WERI-Rb-1 (cell line): ENCODE measurements around the gene NOC4L.
"Not testable (repeated sequence)": the region's sequence is repeated elsewhere in the genome, so short reads cannot be mapped to it uniquely, and the experiment has no call there.

Source experiments
- DNase-seq: peaks from one replicate; pipeline ENCODE4 v3.0.0-alpha.2; 2020
- H3K27ac ChIP-seq: fragments of 250-450 bp; sonication (Bioruptor Pico); 2 replicates; pipeline ENCODE4 v1.5.1; 2020; ENCODE audit warnings: mild to moderate bottlenecking, moderate library complexity
- H3K27me3 ChIP-seq: fragments of 250-450 bp; sonication (Bioruptor Pico); 2 replicates; pipeline ENCODE4 v1.5.1; 2021; ENCODE audit warnings: mild to moderate bottlenecking, low read depth, moderate library complexity; ENCODE audit not compliant: insufficient read depth, severe bottlenecking
- H3K36me3 ChIP-seq: fragments of 250-450 bp; sonication (Bioruptor Pico); 2 replicates; pipeline ENCODE4 v1.5.1; 2020; ENCODE audit warnings: mild to moderate bottlenecking, moderate library complexity
- H3K4me3 ChIP-seq: 2 replicates; pipeline ENCODE4 v1.5.1; 2011; ENCODE audit warnings: low read depth, mild to moderate bottlenecking, control low read depth, low read length
- H3K9me3 ChIP-seq: fragments of 250-450 bp; sonication (Bioruptor Pico); 2 replicates; pipeline ENCODE4 v1.5.1; 2021; ENCODE audit warnings: mild to moderate bottlenecking, moderate library complexity; ENCODE audit not compliant: severe bottlenecking
- TF ChIP-seq, protein P1 (sequence below): IDR thresholded peaks from 2 replicates; pipeline ENCODE4 v1.5.1; 2011; ENCODE audit warnings: low read depth, mild to moderate bottlenecking, control low read depth, inconsistent platforms, low read length

Gene NOC4L

GRCh38 chr12:132132609-132133430 is 11.4 kb upstream of the NOC4L start:
- Histone ChIP-seq H3K27me3 (no peaks in the 10 kb centered on the region), H3K4me3 (no peak overlapping the region), H3K9me3 (peaks cover 5% of the 10 kb centered on the region), H3K36me3 (peaks cover 6% of the 10 kb centered on the region), H3K27ac (no peak overlapping the region)
- TF ChIP-seq, protein P1, sequence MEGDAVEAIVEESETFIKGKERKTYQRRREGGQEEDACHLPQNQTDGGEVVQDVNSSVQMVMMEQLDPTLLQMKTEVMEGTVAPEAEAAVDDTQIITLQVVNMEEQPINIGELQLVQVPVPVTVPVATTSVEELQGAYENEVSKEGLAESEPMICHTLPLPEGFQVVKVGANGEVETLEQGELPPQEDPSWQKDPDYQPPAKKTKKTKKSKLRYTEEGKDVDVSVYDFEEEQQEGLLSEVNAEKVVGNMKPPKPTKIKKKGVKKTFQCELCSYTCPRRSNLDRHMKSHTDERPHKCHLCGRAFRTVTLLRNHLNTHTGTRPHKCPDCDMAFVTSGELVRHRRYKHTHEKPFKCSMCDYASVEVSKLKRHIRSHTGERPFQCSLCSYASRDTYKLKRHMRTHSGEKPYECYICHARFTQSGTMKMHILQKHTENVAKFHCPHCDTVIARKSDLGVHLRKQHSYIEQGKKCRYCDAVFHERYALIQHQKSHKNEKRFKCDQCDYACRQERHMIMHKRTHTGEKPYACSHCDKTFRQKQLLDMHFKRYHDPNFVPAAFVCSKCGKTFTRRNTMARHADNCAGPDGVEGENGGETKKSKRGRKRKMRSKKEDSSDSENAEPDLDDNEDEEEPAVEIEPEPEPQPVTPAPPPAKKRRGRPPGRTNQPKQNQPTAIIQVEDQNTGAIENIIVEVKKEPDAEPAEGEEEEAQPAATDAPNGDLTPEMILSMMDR, result no peak
- DNase-seq, result no peak

DNA sequence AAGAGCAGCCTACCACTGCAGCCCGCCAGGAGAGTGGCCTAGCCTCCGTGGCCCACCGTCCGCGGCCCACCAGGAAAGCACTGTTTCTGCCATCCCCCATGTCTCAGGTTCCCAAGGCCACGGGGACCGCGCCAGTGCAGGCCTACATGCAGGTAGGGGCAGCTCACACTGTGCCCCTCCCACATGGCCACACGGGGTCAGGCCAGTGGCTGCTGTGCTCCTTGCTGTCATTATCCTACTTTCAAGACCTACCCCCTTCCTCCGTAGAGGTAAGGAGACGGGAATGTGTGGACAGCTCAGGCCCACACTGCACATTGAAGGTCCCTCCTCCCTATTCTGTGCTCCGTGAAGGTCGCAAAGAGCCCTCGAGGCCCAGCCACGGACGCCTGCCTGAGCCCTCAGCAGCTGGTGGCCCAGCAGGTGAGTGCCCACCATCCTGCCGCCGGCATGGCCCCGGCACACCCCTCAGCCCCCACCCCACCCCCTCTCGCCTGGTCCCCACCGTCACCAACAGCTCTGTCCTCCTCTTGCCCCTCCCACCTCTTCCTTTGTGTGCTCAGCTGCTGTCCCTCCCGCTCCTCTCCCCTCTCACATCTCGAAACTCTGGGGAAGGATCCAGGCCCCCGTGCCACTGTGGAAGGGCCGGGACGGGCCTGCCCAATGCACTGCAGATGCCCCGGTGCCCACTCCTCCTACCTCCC is 10.2 kb upstream of the NOC4L start:
- Histone ChIP-seq H3K27me3 (no peaks in the 10 kb centered on the region), H3K4me3 (no peak overlapping the region), H3K27ac (no peak overlapping the region), H3K9me3 (no peaks in the 10 kb centered on the region), H3K36me3 (peaks cover 9% of the 10 kb centered on the region)
- no peak for DNase-seq
- TF ChIP-seq, protein P1, result peak; percentile 18; the same call in 1 of the 2 replicates

- H3K9me3 ChIP-seq, H3K4me3 ChIP-seq, DNase-seq, H3K27ac ChIP-seq, H3K27me3 ChIP-seq: not testable (repeated sequence)
- H3K36me3 ChIP-seq, result peaks cover 15% of the 10 kb centered on the region
These were observed 9.5 kb upstream of the NOC4L start for GRCh38 chr12:132134653-132135183.

GRCh38 chr12:132136226-132136625 is 8.0 kb upstream of the NOC4L start:
- H3K36me3 ChIP-seq, result peaks cover 30% of the 10 kb centered on the region
- H3K4me3 ChIP-seq, DNase-seq, H3K9me3 ChIP-seq, H3K27ac ChIP-seq, H3K27me3 ChIP-seq: not testable (repeated sequence)

- Histone ChIP-seq H3K27ac (no peak overlapping the region), H3K4me3 (no peak overlapping the region), H3K9me3 (no peaks in the 10 kb centered on the region), H3K36me3 (peaks cover 44% of the 10 kb centered on the region), H3K27me3 (no peaks in the 10 kb centered on the region)
- DNase-seq, result no peak
- TF ChIP-seq, protein P1, result no peak
These were observed 6.7 kb upstream of the NOC4L start for GRCh38 chr12:132137483-132138125.

DNA sequence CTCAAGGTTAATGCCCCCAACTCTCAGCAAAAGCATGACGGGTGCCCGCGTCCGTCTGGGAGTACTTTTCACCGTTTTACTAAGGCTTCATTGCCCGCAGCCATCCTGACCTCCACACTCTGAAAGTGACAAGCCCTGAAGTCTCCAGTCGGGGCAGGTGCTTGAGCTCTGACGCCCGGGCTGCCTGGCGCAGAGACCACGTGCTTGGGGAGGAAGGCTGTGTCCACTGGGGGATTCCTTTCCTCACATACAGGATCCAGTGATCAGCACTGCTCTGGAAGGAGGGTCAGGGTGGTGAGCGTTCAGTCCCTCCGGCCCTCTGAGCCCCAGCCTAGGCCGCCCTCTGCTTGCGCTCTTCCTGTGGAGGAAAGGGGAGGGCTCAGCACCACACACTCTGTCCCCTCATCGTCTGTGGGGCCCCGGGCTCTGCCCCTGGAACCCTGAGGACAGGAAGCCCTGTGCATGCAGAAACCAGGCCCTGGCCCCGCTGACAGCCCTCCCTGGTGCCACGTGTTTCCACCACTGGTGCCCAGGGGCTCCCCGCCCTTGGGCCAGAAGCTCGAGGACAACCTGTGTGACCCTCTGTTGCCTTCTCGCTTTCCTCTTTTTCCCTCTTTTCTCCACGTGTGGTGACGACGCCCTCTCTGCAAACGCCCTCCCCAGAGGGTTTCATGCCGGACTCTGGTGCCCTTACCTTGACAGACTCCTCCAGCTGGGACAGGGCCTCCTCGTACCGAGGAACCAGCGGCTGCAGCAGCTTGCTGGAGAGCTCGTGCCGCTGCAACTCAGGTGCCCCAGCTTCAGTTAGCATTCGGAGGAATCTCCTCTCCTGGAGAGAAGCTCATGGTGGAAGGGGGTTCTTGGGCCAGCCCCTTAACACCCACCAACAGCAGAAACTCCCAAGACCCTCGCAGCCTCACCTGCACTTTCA is 5.1 kb upstream of the NOC4L start:
- Histone ChIP-seq H3K27me3 (no peaks in the 10 kb centered on the region), H3K9me3 (no peaks in the 10 kb centered on the region), H3K4me3 (no peak overlapping the region), H3K27ac (no peak overlapping the region), H3K36me3 (peaks cover 46% of the 10 kb centered on the region)
- TF ChIP-seq, protein P1, result no peak
- DNase-seq, result no peak
